CD4-positive, alpha-beta memory T cell (primary cell): ENCODE data around the gene MOB2. TPM values are rescaled to one million over a fixed set of nuclear protein-coding genes. Genes with fewer than 3 reads are reported as not detected.

Experiments used
- CTCF ChIA-PET: fragments of 350-600 bp; sonication (Branson Sonifier 250); formaldehyde crosslinking; loops from one replicate; lab custom pipeline; 2021; ENCODE audit warnings: inconsistent platforms; ENCODE audit not compliant: partially characterized antibody; lab: Charles Lee
- POLR2A ChIA-PET: fragments of 350-600 bp; sonication (Branson Sonifier 250); formaldehyde crosslinking; loops from one replicate; lab custom pipeline; 2021; ENCODE audit not compliant: partially characterized antibody; lab: Charles Lee
- DNase-seq, 5 donors: peaks; one replicate each; pipeline versions ENCODE4 v3.0.0 to v3.0.0-alpha.2; 2020 to 2022; ENCODE audit warnings: mixed read lengths in 1 of 5
- H3K27ac ChIP-seq: one replicate; pipeline ENCODE4 v1.7.0; 2013; ENCODE audit warnings: low read depth, low read length
- H3K27me3 ChIP-seq: 2 replicates; pipeline ENCODE4 v1.7.0; 2013; ENCODE audit warnings: mild to moderate bottlenecking, low read length, moderate library complexity; ENCODE audit not compliant: insufficient read depth
- H3K36me3 ChIP-seq: 2 replicates; pipeline ENCODE4 v1.7.0; 2013; ENCODE audit warnings: mild to moderate bottlenecking, low read length, moderate library complexity; ENCODE audit not compliant: insufficient read depth
- H3K4me1 ChIP-seq: 2 replicates; pipeline ENCODE4 v1.7.0; 2013; ENCODE audit warnings: mild to moderate bottlenecking, low read length, moderate library complexity; ENCODE audit not compliant: insufficient read depth
- H3K4me3 ChIP-seq, 2 donors: one replicate each; pipeline ENCODE4 v1.7.0; 2013; ENCODE audit warnings: low read length in 2 of 2, mild to moderate bottlenecking in 1 of 2
- H3K9me3 ChIP-seq, 2 donors: one replicate each; pipeline ENCODE4 v1.7.0; 2013; ENCODE audit warnings: low read length in 2 of 2, control low read depth in 1 of 2; ENCODE audit not compliant: control insufficient read depth in 1 of 2
- H3K27ac Mint-ChIP-seq, 7 donors: one replicate each; pipeline ENCODE4 v1.8.0; 2020 to 2021; ENCODE audit warnings: mixed read lengths in 7 of 7, mild to moderate bottlenecking in 6 of 7, inconsistent platforms in 3 of 7, moderate library complexity in 3 of 7
- H3K27me3 Mint-ChIP-seq, 2 donors: one replicate each; pipeline ENCODE4 v1.8.0; 2020 to 2021; ENCODE audit warnings: mixed read lengths in 2 of 2
- H3K36me3 Mint-ChIP-seq, 2 donors: one replicate each; pipeline ENCODE4 v1.8.0; 2020 to 2021; ENCODE audit warnings: mixed read lengths in 2 of 2, inconsistent platforms in 1 of 2, mild to moderate bottlenecking in 1 of 2
- H3K4me1 Mint-ChIP-seq, 4 donors: one replicate each; pipeline ENCODE4 v1.8.0; 2020 to 2021; ENCODE audit warnings: mixed read lengths in 4 of 4, mild to moderate bottlenecking in 1 of 4
- H3K4me3 Mint-ChIP-seq, 8 donors: one replicate each; pipeline ENCODE4 v1.8.0; 2020 to 2021; ENCODE audit warnings: mixed read lengths in 8 of 8, mild to moderate bottlenecking in 7 of 8, moderate library complexity in 6 of 8, inconsistent platforms in 3 of 8
- H3K9me3 Mint-ChIP-seq, 8 donors: one replicate each; pipeline ENCODE4 v1.8.0; 2020 to 2021; ENCODE audit warnings: mixed read lengths in 8 of 8, mild to moderate bottlenecking in 5 of 8, inconsistent platforms in 3 of 8, moderate library complexity in 1 of 8
- intact Hi-C: fragments of 100-400 bp; cut with micrococcal nuclease; formaldehyde crosslinking; loops from one replicate; pipeline ENCODE4 v1.15.1; 2023
- polyA plus RNA-seq, 2 donors: library from polyadenylated mRNA; unstranded; fragments of 300-500 nt; fragmentation: Illumina TruSeq; gene quantifications; one replicate each; pipeline ENCODE4 v1.2.3, GENCODE V29; 2021
- total RNA-seq, 2 experiments: library from RNA; stranded (reverse); gene quantifications; one replicate each; pipeline ENCODE4 v1.2.3, GENCODE V29; 2021

MOB2 gene
- total and polyA plus RNA-seq, 4 experiments from 2014 or later: 48.8 to 74.1 (median 70.1) TPM

DNA sequence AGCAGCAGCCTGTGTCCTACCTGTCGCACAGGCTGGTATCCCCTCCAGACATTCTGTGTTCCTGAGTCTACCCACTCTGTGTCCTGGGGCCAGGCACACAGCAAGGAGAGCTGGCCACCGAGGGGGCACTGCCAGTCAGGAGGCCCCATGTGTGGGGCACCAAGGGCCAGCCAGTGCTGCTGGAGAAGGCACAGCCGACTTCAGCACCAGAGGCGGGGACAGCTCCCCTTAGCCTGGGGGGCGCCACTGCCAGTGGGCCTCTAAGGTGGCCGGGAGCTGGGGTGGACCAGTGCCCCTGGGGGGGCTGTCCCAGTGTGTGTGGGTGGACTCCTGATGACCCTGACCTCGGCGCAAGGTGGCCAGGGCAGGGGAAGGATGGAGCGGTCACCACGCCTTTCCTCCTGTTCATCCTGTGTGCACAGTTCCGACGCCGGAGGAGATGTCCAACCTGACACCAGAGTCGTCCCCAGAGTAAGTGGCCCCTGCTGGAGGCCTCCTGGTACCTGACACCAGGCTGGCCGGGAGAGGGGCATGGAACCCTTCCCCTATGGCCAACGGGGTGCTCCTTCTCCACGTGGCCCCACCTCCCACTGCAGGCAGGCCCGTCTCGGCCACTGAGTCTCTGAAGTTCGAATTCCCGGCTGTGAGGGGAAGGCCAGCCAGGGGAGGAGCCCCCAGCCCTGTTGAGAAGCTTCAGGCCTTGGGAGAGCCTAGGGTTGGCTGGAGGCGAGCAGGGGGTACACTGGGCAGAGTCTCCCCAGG lies 35.4 kb downstream of the MOB2 start:
- POLR2A ChIA-PET: interaction anchor here (0.8 kb wide), 1 partner anchor 122 kb away, joined by 3 read pairs; no protein-coding TSS in a partner anchor
- CTCF ChIA-PET: no interaction called here

DNA sequence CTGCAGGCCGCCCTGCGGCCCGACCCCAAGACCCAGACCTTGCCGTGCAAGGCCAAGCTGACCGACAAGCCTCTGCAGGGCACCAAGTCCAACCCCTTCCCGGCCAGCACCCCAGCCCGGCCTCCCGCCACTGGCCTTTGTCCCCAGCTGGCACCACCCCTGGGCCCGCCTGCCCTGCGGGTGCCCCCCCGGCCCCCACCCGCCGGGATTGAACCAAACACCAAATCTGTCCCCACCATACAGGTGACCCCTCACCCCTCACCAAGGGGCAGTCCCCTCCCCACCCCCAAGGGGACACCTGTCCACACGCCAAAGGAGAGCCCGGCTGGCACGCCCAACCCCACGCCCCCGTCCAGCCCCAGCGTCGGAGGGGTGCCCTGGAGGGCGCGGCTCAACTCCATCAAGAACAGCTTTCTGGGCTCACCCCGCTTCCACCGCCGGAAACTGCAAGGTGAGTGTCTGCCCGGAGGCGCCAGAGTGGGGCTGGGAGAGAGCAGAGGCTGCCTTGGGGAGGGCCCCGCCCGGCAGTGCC lies 36.2 kb downstream of the MOB2 start:
- H3K9me3 ChIP-seq: no peaks in the 10 kb centered on the region
- H3K27ac ChIP-seq: no peak overlapping the region
- CTCF ChIA-PET: no interaction called here
- no peak overlapping the region for H3K4me3 ChIP-seq
- no peaks in the 10 kb centered on the region for H3K9me3 Mint-ChIP-seq
- no peaks in the 10 kb centered on the region for H3K27me3 Mint-ChIP-seq
- H3K4me3 Mint-ChIP-seq: no peak overlapping the region
- H3K27me3 ChIP-seq: no peaks in the 10 kb centered on the region
- H3K4me1 Mint-ChIP-seq: no peaks in the 10 kb centered on the region
- no peaks in the 10 kb centered on the region for H3K36me3 ChIP-seq
- H3K4me1 ChIP-seq: no peaks in the 10 kb centered on the region
- H3K27ac Mint-ChIP-seq: no peak overlapping the region
- H3K36me3 Mint-ChIP-seq: no peaks in the 10 kb centered on the region
- DNase-seq: no peak
- intact Hi-C loops: no loop called here
- POLR2A ChIA-PET: interaction anchor here (0.8 kb wide), 1 partner anchor 123 kb away, joined by 3 read pairs; no protein-coding TSS in a partner anchor

More for the DNA sequence above, 35.4 kb downstream of the MOB2 start:
- Mint-ChIP-seq H3K27ac (no peak overlapping the region), H3K36me3 (no peaks in the 10 kb centered on the region), H3K27me3 (no peaks in the 10 kb centered on the region), H3K4me1 (no peaks in the 10 kb centered on the region), H3K9me3 (no peaks in the 10 kb centered on the region), H3K4me3 (no peak overlapping the region)
- intact Hi-C loops: no loop called here
- no peaks in the 10 kb centered on the region for H3K4me1 ChIP-seq
- no peaks in the 10 kb centered on the region for H3K9me3 ChIP-seq
- no peak overlapping the region for H3K4me3 ChIP-seq
- DNase-seq: no peak
- no peaks in the 10 kb centered on the region for H3K27me3 ChIP-seq
- no peak overlapping the region for H3K27ac ChIP-seq
- no peaks in the 10 kb centered on the region for H3K36me3 ChIP-seq

DNA sequence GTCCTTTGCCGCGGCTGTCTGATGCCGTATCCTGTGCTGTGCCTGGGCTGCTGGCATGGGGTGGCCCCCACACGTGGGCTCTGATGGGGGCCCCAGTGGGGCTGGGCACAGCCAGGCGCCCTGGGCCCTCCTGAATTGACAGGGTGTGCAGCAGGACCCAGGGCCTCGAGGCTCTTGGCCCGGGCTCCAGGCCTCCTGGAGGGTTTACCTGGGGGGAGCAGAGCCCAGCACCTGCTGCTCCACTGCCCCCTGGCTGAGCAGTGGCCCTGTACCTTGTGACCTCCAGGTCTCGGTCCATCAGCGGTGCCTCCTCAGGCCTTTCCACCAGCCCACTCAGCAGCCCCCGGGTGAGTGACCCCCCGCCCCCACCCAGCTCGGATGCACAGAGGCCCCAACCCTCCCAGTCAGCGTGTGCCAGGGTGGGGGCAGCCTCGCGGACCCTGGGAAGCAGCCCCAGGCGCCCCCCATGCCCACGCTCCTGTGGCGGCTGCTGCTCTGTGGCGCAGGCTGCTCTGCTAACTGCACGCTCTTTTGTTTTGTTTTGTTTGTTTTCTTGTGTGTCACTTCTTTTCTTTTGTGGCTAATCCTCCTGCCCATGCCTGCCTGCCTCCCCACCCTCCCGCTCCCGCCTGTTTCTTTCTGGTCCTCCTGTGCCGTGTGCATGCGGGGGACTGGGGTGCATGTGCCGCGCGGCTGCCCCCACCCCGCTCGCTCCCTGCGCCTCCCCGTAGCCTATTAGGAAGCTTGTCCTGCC lies 36.9 kb downstream of the MOB2 start:
- Histone ChIP-seq H3K4me1 (no peaks in the 10 kb centered on the region), H3K27me3 (no peaks in the 10 kb centered on the region), H3K4me3 (no peak overlapping the region), H3K27ac (no peak overlapping the region), H3K36me3 (no peaks in the 10 kb centered on the region), H3K9me3 (no peaks in the 10 kb centered on the region)
- ChIA-PET POLR2A (no interaction called here), CTCF (no interaction called here)
- intact Hi-C loops: no loop called here
- Mint-ChIP-seq H3K9me3 (no peaks in the 10 kb centered on the region), H3K36me3 (no peaks in the 10 kb centered on the region), H3K4me3 (no peak overlapping the region), H3K27ac (no peak overlapping the region), H3K27me3 (peaks cover 0 to 2% of the 10 kb centered on the region in 2 donors), H3K4me1 (no peaks in the 10 kb centered on the region)
- DNase-seq: no peak

DNA sequence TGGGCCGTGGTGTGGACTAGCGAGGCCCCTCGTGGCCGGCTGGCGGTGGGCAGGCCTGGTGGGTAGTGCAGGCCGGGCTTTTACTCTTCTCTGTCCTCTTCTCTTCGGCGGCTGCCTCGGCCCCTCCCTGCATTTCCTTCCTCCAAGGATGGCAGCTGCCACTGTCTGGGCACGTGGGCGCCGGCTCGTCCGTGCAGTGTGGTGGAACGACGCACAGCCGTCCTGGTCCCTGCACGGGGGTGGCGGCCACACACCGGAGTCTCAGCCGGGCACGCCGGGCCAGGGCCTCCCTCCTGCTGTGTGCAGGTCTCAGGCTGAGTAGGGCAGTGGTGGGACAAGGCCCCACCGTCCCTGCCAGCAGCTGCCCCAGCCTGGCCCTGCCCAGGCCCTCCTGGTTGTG lies 37.7 kb downstream of the MOB2 start:
- Mint-ChIP-seq H3K4me1 (no peaks in the 10 kb centered on the region), H3K27me3 (peaks cover 0 to 2% of the 10 kb centered on the region in 2 donors), H3K27ac (no peak overlapping the region), H3K36me3 (no peaks in the 10 kb centered on the region), H3K4me3 (no peak overlapping the region), H3K9me3 (no peaks in the 10 kb centered on the region)
- Histone ChIP-seq H3K36me3 (no peaks in the 10 kb centered on the region), H3K4me1 (no peaks in the 10 kb centered on the region), H3K27ac (no peak overlapping the region), H3K9me3 (no peaks in the 10 kb centered on the region), H3K4me3 (no peak overlapping the region), H3K27me3 (no peaks in the 10 kb centered on the region)
- DNase-seq: no peak
- ChIA-PET CTCF (no interaction called here), POLR2A (no interaction called here)
- intact Hi-C loops: no loop called here

DNA sequence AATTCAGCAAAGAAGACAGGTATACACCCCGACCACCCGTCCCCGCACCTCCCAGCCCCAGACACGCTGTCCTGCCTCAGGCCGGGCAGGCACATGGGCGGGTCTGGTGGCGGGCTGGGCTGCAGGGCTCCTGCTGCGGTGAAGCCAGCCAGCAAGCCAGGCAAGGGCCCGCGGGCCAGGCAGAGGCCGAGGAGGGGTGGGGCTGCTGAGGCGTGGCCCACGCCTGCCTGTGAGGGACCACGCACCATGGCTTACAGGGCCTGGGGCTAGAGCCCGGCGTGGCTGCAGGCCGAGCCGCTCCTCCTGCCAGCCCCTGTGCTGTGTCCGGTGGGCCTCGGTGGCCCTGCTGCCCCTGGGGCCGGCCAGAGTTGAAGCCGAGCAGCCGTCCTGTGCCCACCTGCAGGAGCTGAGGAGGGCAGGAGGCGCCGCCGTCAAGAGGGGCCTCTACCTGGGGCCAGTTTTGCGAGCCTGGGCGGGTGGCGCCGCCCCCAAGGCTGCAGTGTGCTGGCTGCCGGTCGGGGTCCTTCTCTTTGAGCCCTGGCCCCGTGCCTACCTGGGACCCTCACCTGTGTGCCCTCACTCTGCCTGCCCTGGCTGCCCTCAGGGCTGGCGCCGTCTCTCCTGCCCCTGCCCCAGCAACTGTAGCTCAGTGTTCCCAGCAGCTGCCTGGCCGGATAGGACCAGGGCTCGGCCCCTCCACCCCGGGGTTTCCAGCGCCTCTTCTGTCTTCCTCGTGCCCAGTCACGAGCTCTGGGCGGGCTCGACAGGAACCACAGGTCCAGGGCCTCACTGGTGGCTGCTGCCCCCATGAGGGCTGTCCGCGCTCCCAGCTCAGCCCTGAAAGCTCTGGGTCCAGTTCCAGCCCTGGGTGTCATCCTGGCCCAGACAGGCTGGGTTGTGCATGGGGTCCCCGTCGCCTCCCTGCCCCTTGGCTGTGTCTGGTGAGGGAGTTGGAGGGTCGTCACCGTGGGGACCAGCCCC lies 38.4 kb downstream of the MOB2 start:
- H3K9me3 Mint-ChIP-seq: no peaks in the 10 kb centered on the region
- H3K4me3 Mint-ChIP-seq: no peak overlapping the region
- ChIA-PET POLR2A (no interaction called here), CTCF (no interaction called here)
- no peak overlapping the region for H3K27ac Mint-ChIP-seq
- H3K27me3 Mint-ChIP-seq: peaks cover 0 to 2% of the 10 kb centered on the region in 2 donors
- Histone ChIP-seq H3K4me3 (no peak overlapping the region), H3K36me3 (no peaks in the 10 kb centered on the region), H3K27ac (no peak overlapping the region), H3K9me3 (no peaks in the 10 kb centered on the region), H3K27me3 (no peaks in the 10 kb centered on the region), H3K4me1 (no peaks in the 10 kb centered on the region)
- H3K36me3 Mint-ChIP-seq: no peaks in the 10 kb centered on the region
- no peaks in the 10 kb centered on the region for H3K4me1 Mint-ChIP-seq
- DNase-seq: no peak
- intact Hi-C loops: no loop called here

DNA sequence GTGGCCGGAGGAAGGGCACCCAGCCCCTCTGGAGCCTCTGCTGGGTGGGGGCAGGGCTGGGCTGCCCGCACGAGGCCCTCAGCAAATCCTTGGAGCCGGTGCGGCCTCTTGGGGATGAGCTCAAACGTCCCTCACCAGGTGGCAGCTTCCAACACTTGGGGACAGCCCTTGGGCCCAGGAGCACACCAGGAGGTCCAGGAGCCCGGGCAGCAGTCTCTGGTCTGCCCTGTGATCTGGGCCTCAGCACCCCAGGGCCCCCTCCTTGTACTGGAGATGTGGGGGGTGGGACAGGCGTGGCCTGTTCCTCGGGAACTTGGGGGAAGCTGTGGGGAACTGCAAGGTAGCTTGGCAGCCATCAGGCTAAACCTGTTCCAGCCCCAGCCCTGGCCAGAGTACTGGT lies 40.0 kb downstream of the MOB2 start:
- Mint-ChIP-seq H3K27me3 (peaks cover 0 to 2% of the 10 kb centered on the region in 2 donors), H3K36me3 (no peaks in the 10 kb centered on the region), H3K4me3 (no peak overlapping the region), H3K4me1 (no peaks in the 10 kb centered on the region), H3K9me3 (no peaks in the 10 kb centered on the region), H3K27ac (no peak overlapping the region)
- Histone ChIP-seq H3K4me3 (no peak overlapping the region), H3K4me1 (no peaks in the 10 kb centered on the region), H3K9me3 (no peaks in the 10 kb centered on the region), H3K36me3 (no peaks in the 10 kb centered on the region), H3K27me3 (no peaks in the 10 kb centered on the region), H3K27ac (no peak overlapping the region)
- intact Hi-C loops: no loop called here
- DNase-seq: no peak
- ChIA-PET POLR2A (interaction anchor here (1.5 kb wide), 1 partner anchor 9 kb away, joined by 4 read pairs; no protein-coding TSS in a partner anchor), CTCF (no interaction called here)
